ENCODE measurements around the gene P2RX7. TPM values are rescaled to one million over a fixed set of nuclear protein-coding genes. Genes with fewer than 3 reads are reported as not detected.
A peak's percentile ranks its signal among the peaks of the same experiment; 100 is the strongest.

Gene P2RX7
- total and polyA plus RNA-seq, 9 of the 15 experiments (the other 6 are each of a cell fraction or from before 2014, with no cell fraction given): 0.04 to 0.65 (median 0.30) TPM

- peak; percentile 70; the same call in 1 of the 2 replicates for TF ChIP-seq REST (IDR thresholded peaks at IDR 0.05; ENCODE audit: borderline replicate concordance)
- no peak for TF ChIP-seq REST (CRISPR knock-in tag; IDR thresholded peaks at IDR 0.05; ENCODE audit: low read depth)
- TF ChIP-seq ZBTB1 (CRISPR knock-in tag; IDR thresholded peaks at IDR 0.05; ENCODE audit: borderline replicate concordance, low read depth): no peak
- no peak for TF ChIP-seq ZBTB33 (CRISPR knock-in tag; IDR thresholded peaks at IDR 0.05)
- peak; percentile 92 for TF ChIP-seq ZBTB7A (IDR thresholded peaks at IDR 0.05; ENCODE audit: borderline replicate concordance, control insufficient read depth, low read depth, low read length)
- TF ChIP-seq MTA1 (IDR thresholded peaks at IDR 0.05; ENCODE audit: borderline replicate concordance): peak; percentile 75; the same call in 1 of the 2 replicates
- peak; percentile 81 for TF ChIP-seq EGR1 (conservative IDR thresholded peaks at IDR 0.05)
- TF ChIP-seq RAD21 (CRISPR knock-in tag; conservative IDR thresholded peaks at IDR 0.05 in 1 of 2, IDR thresholded peaks at IDR 0.05 in 1 of 2): peak; percentile 67 to 84
- TF ChIP-seq NFIC (IDR thresholded peaks at IDR 0.05): no peak
- no peak for TF ChIP-seq XRCC3 (IDR thresholded peaks at IDR 0.05)
- TF ChIP-seq SMC3 (conservative IDR thresholded peaks at IDR 0.05; ENCODE audit: insufficient read depth, low read depth, low read length): peak; percentile 75
- peak; percentile 39; the same call in 1 of the 2 replicates for TF ChIP-seq ATF7 (IDR thresholded peaks at IDR 0.05)
- peak; percentile 84 to 88 (median 85) for TF ChIP-seq CTCF (IDR thresholded peaks at IDR 0.05 in 2 of 3, conservative IDR thresholded peaks at IDR 0.05 in 1 of 3; ENCODE audit: insufficient read depth in 2 of 3, low read depth in 1 of 3, low read length in 3 of 3)
- TF ChIP-seq ZEB2 (IDR thresholded peaks at IDR 0.05): 0 out of 2 replicates have a peak, but pooled peaks have one; percentile 20
Measured at GRCh38 chr12:121095544-121096198, 37.0 kb upstream of the P2RX7 start (continued).
